ENCODE results near the gene CNPY4. TPM values are rescaled to one million over a fixed set of nuclear protein-coding genes. Genes with fewer than 3 reads are reported as not detected.

The CNPY4 gene
- 23.2 and 40.2 TPM in 2 replicates for total RNA-seq

GRCh38 chr7:100119072-100119969, at the start of gene CNPY4, which contains the start of gene TAF6:
TSS of gene CNPY4 (plus strand) at chr7:100119634. CDS start at chr7:100119745, 111 bp downstream.
TSS of gene TAF6 (minus strand) at chr7:100119358. CDS start at chr7:100114209, 5,149 bp downstream.
- peak; percentile 97 for DNase-seq (ENCODE audit: low read depth)
- H3K4me3 ChIP-seq (ENCODE audit: low read depth, low read length) = peak within 1 kb of the TSS; percentile 97
- TF ChIP-seq CTCF (IDR thresholded peaks at IDR 0.05; ENCODE audit: insufficient read depth, low read depth, low read length) = no peak

GRCh38 chr7:100069991-100070390, 49.4 kb upstream of the CNPY4 start:
- DNase-seq (ENCODE audit: low read depth) = no peak
- no peak for TF ChIP-seq CTCF (IDR thresholded peaks at IDR 0.05; ENCODE audit: insufficient read depth, low read depth, low read length)
- no peak overlapping the region for H3K4me3 ChIP-seq (ENCODE audit: low read depth, low read length)

GRCh38 chr7:100071018-100071723, 48.3 kb upstream of the CNPY4 start:
- no peak for DNase-seq (ENCODE audit: low read depth)
- H3K4me3 ChIP-seq (ENCODE audit: low read depth, low read length) = no peak overlapping the region
- TF ChIP-seq CTCF (IDR thresholded peaks at IDR 0.05; ENCODE audit: insufficient read depth, low read depth, low read length) = no peak

GRCh38 chr7:100072462-100072861, 47.0 kb upstream of the CNPY4 start:
- H3K4me3 ChIP-seq (ENCODE audit: low read depth, low read length) = no peak overlapping the region
- DNase-seq (ENCODE audit: low read depth) = no peak
- no peak for TF ChIP-seq CTCF (IDR thresholded peaks at IDR 0.05; ENCODE audit: insufficient read depth, low read depth, low read length)

- DNase-seq (ENCODE audit: low read depth) = no peak
- no peak overlapping the region for H3K4me3 ChIP-seq (ENCODE audit: low read depth, low read length)
These were observed 44.6 kb upstream of the CNPY4 start for GRCh38 chr7:100074841-100075240.

GRCh38 chr7:100075418-100075817, 44.0 kb upstream of the CNPY4 start:
- no peak for TF ChIP-seq CTCF (IDR thresholded peaks at IDR 0.05; ENCODE audit: insufficient read depth, low read depth, low read length)
- H3K4me3 ChIP-seq (ENCODE audit: low read depth, low read length) = no peak overlapping the region
- no peak for DNase-seq (ENCODE audit: low read depth)

More at GRCh38 chr7:100074841-100075240, 44.6 kb upstream of the CNPY4 start:
- no peak for TF ChIP-seq CTCF (IDR thresholded peaks at IDR 0.05; ENCODE audit: insufficient read depth, low read depth, low read length)
